ENCODE results near the gene SDC1.

Gene SDC1

DNA sequence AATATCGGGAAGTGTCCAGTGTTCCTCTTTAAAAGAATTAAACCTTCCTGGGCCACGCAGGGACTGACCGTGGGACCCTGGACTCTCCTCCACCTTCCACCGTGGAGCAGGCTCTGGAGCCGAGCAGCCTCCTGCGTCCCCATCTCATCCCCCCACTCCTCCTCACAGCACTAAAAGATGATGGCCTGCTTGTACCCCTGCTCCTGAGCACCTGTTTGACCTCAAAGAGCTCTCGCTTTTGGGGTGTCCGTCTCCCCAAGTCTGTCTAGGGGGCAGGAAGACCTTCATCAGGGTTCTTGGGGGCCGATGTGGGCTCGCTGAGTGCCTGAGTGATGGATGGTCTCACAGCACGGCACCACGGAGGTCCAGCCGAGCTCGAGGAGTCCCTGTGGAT is 1.2 kb upstream of the SDC1 start:
- DNase-seq = no peak

DNA sequence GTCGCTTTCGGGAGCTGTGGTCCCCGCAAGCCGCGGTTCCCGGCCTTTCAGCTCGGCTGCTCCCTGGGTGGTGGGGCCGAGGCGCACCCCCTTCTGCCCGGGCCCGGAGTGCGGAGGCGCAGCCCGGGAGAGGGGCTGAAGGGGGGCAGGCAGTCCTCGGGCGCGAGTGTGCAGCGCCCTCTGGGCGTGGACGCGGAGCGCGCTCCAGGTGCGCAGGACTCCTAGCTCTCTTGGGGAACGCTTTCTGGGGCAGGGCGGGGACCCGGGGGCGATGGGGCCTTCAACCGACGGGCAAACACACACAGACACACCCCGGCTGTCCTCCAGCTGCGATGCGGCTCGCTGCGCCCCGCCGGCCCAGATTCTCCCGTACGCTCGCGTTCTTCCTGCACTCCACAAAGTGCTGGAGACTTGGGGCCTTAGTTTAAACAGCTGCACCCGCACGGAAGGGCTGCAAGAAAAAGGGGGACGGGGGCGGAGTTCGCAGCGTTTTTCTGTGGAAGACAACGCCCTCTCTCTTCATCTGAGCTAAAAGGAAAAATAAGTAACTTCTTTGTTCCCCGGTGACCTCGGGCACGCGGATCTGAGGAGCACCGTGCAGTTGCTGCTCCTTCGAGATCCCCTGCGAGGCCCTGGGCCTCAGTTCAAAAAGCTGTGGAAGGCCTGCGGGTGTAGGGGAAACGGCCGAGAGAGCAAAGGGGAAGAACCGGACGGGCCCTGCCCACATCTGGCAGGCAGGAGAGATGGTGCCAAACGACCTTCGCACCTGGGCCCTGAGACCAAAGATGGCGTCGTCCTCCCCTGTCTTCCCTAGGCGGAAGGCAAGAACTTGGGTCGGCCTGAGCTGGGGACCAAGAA is 593 bp upstream of the SDC1 start:
- peak; percentile 20 for DNase-seq

DNA sequence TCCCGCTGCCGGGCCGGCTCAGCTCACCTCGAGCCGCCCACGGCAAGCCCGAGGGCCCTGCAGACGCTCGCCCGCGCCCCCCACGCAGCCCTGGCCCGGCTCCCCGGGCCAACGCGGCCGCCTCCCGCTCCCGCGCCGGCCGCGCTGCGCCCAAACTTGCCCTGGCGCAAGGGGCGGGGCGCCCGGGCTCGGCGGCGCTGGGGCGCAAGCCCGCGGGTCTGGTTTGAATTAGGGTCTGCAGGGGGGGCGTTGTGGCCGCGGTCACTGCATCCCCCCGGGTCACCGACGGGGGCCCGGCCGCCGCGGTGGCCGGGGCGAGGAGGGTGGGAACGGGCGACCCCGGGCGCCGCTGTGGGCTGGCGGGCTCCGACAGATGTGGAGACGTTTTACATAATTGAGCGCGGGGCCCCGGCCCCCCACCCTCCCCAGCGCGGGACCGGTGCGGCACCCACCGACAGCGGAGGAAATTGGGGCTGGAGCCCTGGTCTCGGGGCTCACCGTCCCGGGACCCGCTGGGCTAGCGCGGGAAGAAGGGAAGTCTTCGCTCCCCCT is 690 bp downstream of the SDC1 start:
- no peak for DNase-seq

GRCh38 chr2:20223407-20224163 is 1.3 kb downstream of the SDC1 start:
- no peak for DNase-seq

DNA sequence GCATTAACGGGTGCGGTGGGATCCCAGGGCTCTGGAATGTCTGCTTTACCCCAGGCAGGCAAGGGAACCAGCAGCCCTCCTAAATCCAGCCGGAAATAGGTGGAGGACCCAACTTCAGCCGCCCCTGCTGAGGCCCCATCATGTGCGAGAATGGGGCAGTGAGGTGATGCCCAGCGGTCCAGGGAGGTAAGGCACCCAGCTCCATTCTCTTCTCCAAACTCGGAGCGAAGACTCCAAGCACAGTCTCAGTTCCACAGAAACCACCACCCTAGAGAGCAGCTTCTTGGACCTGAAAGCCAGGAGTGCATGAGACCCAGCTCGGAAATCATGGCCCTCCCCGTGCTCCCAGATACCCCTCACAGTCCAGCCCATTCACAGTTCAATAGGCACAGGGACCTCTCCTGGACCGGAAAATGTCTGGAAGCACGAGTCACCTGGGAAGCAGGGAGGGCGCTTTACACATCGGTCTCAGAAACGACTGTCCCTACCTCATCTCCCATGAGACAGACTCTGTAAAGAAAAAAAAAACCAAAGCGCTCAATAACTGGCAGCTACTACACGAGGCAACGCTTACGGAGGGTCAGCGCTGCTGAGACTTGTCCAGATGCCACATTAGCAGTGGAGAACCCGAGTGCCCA is 2.0 kb downstream of the SDC1 start:
- DNase-seq = no peak

DNA sequence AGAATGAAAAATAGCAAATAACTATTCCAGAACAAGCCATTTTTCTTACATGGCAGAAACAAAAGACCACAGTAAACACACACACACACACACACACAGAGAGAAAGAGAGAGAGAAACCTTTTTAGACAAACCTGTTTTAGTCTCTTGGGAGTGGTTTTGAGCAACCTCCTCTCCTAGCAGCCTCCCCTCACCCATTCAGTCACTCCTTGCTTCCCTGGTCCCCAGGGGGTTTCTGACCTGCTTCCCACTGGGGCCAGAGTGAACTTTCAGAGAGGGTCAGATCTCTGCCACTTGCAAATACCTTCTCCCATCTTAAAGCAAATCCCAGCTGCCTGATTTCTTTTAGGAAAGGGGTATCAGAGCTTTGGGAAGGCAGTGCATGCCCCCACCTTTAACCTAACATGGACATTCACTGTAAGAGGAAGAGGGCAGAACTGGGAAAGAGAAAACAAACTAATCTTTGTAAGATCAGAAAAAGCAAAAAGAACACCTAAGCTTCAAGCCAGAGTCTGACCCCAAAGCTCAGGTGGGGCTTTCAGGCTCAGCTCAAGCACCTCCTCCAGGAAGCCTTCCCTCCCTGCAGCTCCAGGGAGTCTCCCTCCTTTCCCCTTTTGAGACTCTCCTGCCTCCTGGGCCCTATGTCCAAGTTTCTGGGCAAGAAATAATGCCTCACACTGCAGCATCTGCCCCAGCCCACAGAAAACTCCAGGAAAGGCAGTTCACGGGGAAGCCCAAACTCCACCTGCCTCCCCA is 2.7 kb downstream of the SDC1 start:
- DNase-seq = no peak

- no peak for DNase-seq
Measured at GRCh38 chr2:20221555-20221973, 3.4 kb downstream of the SDC1 start.

DNA sequence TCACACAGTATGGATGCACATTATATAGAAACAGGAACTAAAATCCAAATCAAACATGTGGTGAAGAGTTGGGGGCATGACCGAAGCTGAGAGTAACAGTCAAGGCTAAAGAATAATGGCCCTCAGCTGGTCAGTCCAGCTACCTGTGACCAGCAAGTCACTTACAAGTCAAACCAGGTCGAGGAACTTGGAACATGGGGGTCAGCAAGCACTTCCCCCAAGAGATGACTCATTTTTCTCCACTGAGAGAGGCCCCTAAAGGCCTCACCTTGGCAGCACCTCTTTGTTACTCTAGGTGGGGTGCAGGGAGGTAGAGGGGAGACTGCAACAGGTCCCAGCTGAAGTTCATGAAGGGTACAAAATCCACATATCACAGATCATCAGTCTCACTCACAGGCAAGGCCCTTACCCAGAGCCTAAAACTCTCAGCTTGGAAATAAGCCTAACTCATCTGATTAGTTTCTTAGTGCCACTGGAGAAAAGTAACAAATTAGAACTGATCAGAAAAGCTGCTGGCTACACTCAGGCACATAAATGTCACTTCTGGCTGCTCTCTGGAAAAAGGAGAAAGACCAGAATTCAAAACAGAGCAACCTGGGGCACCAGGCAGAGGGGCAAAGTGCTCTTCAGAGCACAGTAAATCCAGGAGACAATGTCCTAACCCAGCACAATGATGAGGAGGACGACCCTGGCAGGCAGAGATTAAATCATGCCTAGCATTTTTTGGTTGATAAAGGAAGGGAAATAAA is 4.0 kb downstream of the SDC1 start:
- no peak for DNase-seq

GRCh38 chr2:20219763-20220380 is 5.1 kb downstream of the SDC1 start:
- DNase-seq = no peak

DNA sequence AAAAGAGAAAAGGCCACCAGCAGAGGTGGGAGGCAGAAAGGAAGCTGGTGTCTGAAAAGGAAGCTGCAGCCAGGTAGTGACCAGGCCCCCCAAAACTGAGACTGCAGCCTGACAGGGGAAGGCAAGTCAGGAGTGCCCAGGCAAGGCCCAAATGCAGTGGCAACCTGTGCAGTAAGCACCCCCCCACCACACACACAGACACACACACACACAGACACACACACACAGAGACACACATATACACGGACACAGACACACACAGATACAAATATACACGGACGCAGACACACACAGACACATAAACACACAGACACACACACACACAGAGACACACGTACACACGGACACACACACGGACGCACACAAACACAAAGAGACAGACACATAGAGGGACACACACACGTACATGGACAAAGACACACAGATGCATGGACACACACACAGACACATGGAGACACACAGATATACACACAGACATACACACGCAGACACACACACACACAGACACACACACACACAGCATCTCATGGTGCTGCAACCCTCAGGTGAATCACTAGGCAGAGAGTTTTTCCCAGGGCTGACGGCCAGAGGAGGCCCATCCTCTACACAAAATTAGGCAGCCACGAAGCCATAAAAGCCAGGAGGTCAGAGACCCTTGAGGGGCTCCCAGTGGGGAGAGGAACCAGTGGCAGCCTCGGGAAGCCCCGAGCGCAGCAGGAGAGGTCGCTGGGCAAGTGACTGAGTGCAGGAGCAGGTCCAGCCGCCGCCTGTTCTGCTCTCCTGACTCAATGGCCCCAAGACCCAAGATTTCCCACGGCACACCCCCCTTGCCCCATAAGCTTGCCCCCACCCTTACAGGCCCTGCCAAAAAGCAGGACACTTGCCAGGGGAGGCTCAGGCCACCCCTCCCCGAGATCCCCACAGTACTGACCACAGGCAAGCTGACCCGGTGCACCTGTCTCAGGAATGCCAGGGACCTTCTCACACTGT is 6.3 kb downstream of the SDC1 start:
- no peak for DNase-seq

DNA sequence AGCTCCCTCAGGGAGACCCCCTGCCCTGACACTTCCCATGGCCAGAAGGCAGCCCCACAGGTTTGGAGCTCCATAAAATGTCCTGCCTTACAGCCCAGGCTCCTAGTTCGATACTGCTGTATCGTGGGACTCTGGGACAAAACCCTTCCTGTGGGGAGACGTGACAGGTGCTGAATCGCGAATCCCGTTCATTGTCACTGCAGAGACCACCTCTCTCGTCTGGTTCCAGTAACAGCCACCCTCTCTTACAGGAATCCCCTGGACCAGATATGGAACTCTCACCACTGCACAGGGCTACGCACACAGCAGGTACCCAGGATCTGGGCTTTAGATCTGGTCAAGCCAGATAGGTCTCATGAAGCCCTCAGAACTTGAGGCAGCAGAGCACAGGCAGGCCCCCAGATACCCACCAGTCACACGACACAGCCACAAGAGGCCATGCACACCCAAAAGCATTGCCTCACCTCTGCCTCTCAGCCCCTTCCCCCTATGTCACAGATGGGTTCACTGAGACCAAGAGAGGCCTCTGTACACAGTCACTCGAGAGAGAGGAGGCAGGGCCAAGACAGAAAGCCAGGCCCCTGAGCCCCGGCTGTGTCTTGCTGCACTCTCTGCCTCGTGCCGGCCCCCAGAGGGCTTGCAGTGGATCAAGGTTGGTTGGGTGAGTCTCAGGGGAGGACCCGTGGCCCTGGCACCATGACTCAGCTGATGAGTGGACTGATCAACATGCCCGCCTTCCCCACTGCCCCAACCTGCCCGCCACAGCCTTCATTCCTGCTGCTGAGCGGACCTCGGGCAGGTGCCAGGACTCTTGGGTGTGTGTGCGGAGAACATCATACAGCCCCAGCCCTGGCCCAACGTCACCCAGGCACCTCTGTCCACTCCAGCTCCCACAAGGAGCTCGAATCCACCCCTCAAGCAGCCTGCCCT is 7.6 kb downstream of the SDC1 start:
- no peak for DNase-seq

DNA sequence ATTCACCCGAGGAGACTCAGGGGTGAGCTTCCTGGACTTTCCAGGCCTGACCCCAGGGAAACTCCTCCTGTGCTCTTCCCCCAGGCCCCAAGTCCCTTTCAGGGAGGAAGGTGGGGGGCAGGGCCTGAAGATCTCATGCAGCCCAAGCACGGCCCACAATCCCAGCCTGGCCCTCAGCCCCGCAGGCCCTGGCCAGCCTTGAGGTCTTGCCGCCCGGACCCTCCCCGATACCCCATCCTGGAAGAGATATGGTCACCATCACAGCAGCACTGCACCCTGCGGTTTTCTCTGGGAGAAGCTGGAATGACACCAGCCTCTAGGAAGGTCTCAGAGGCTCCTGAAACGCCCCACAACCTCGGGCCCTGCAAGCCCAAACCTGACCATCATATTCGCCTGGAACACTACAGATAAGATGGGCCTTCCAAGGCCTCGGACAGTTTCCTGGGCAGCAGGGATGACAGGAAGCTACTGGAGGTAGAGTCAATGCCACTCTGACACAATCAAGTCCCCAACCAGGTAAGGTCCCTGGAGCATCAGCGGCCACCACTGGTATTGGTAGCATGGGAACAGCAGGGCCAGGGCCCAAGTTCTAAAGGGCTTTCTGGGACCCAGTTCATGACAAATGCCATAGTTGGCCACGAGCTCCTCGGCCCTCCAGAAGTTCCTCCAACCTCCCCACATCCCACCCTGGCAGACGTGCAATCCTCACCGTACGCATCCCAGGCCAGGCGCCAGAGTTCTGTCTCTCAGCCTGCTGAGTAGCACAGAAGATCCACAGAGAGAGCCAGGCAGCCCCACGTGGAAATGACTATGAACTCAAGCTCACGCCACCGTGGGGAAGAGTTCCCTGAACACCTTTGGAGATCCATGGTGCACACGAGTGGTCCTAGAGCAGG is 8.6 kb downstream of the SDC1 start:
- DNase-seq = no peak

GRCh38 chr2:20215183-20216040 is 9.5 kb downstream of the SDC1 start:
- no peak for DNase-seq

GRCh38 chr2:20214566-20215182 is 10.3 kb downstream of the SDC1 start:
- no peak for DNase-seq

DNA sequence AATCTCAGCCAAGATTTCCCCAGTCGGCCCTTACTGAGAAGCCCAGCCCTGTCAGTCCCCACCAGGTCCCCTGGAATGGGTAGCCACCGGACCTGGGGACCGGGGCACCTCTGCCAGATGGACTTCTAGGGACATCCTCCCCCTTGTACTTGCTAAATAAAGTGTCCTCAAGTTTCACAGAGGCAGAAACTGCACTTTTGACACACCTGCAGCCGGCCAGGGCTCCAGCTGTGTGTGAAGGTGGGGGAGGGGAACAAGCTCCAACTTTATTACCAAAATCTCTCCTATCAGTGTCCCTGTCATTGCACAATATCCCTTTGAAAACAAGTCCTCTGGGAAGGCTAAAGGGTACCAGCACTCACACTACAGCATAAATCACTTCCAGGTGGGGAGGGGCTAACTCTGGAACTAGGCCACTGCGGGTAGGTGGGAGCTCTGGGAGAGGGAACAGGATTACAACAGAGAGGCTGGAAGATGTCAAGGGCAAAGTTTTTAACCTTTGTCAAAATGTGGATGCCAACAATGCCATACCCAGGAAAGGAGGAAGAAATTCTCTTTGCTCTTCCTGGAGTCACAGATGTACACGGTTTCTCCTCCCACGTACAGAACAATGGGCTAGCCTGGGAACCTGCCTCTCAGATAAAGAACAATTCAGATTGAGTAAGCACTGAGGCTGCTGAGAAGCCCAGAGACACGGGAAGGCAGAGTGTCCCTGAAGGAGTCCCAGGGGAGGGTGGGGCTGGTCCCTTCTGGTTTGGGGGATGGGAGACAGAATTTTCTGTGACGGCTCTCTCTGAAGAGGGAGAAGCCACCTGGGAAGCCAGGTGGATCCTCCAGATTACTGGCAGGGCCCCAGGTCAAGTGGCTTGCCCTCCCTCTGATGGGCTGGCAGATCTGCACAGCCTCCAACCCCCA is 11.0 kb downstream of the SDC1 start:
- DNase-seq = no peak

All from stimulated activated CD4-positive, alpha-beta T cell treated with anti-CD3 and anti-CD28 coated beads, Interleukin-4, amount 100 ng/mL, for 24 hours (primary cell).